ENCODE measurements around the gene AEN.

GRCh38 chr15:88586401-88587162 lies 34.6 kb upstream of the AEN start:
- no peak for TF ChIP-seq CTCF (IDR thresholded peaks at IDR 0.05)
- no peak for TF ChIP-seq POLR2A (IDR thresholded peaks at IDR 0.05)

Data from right lobe of liver (tissue), 4 donors.